Measurements from ENCODE around the gene SVOPL.

DNA sequence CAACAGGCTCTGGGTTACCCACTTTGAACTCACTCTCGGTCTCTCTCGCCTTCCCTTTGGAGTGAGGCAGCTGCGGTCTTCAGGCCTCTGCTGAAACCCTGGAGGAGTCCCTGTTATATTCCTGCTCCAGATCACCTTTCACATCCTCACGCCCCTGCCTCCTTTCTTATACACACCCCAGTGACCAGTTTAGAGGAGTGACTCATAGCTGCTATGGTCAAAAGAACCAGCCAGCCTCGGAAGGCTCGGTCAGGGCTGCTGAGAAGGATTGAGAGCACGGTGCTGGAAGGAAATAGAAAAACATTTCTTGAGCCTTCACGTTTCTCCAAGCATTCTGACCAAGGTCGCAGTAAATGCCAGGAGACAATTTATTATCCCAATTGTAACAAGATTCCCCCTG, 28.3 kb upstream of the SVOPL start:
- TF ChIP-seq, protein P1, sequence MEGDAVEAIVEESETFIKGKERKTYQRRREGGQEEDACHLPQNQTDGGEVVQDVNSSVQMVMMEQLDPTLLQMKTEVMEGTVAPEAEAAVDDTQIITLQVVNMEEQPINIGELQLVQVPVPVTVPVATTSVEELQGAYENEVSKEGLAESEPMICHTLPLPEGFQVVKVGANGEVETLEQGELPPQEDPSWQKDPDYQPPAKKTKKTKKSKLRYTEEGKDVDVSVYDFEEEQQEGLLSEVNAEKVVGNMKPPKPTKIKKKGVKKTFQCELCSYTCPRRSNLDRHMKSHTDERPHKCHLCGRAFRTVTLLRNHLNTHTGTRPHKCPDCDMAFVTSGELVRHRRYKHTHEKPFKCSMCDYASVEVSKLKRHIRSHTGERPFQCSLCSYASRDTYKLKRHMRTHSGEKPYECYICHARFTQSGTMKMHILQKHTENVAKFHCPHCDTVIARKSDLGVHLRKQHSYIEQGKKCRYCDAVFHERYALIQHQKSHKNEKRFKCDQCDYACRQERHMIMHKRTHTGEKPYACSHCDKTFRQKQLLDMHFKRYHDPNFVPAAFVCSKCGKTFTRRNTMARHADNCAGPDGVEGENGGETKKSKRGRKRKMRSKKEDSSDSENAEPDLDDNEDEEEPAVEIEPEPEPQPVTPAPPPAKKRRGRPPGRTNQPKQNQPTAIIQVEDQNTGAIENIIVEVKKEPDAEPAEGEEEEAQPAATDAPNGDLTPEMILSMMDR (IDR thresholded peaks at IDR 0.05; ENCODE audit: poor library complexity), result no peak
- TF ChIP-seq EZH2 (IDR thresholded peaks at IDR 0.05; ENCODE audit: borderline replicate concordance), result no peak
- no peak for TF ChIP-seq EZH2phosphoT487 (IDR thresholded peaks at IDR 0.05; ENCODE audit: low read depth, severe bottlenecking, unreplicated experiment)

Data from hepatocyte (in vitro differentiated cells).